CD4-positive, alpha-beta T cell (primary cell): ENCODE measurements around the gene CDT1. TPM values are rescaled to one million over a fixed set of nuclear protein-coding genes. Genes with fewer than 3 reads are reported as not detected.

Source experiments
- ATAC-seq: fragments of 200-7000 bp; cut with Tn5 transposase; one replicate; pipeline ENCODE4 v1.10.0; 2022; ENCODE audit warnings: mild to moderate bottlenecking; ENCODE audit not compliant: poor library complexity
- CTCF ChIA-PET: fragments of 350-600 bp; sonication (Branson Sonifier 250); formaldehyde crosslinking; loops from one replicate; lab custom pipeline; 2021; ENCODE audit warnings: antibody characterized with exemption, inconsistent platforms; lab: Charles Lee
- POLR2A ChIA-PET: fragments of 350-600 bp; sonication (Branson Sonifier 250); formaldehyde crosslinking; loops from one replicate; lab custom pipeline; 2021; ENCODE audit warnings: antibody characterized with exemption, inconsistent platforms; lab: Charles Lee
- DNase-seq, 14 experiments: peaks; one replicate each; pipeline ENCODE4 v3.0.0-alpha.2; 2013 to 2020; ENCODE audit warnings: mixed read lengths in 2 of 14
- H3K27ac ChIP-seq, 2 donors: one replicate each; pipeline versions ENCODE4 v1.5.1 to v1.7.0; 2013; ENCODE audit warnings: low read length in 2 of 2, low read depth in 1 of 2, mild to moderate bottlenecking in 1 of 2
- H3K27me3 ChIP-seq, 2 experiments: 1 replicate in 1 of 2; 2 replicates in 1 of 2; pipeline versions ENCODE4 v1.6.1 to v1.7.0; 2013; ENCODE audit warnings: low read length in 2 of 2, control low read depth in 1 of 2, mild to moderate bottlenecking in 1 of 2, moderate library complexity in 1 of 2; ENCODE audit not compliant: insufficient read depth in 2 of 2, control insufficient read depth in 1 of 2
- H3K36me3 ChIP-seq: one replicate; pipeline ENCODE4 v1.6.1; 2013; ENCODE audit warnings: low read length, control low read depth; ENCODE audit not compliant: insufficient read depth
- H3K4me1 ChIP-seq: one replicate; pipeline ENCODE4 v1.6.1; 2013; ENCODE audit warnings: low read length, control low read depth; ENCODE audit not compliant: insufficient read depth
- H3K4me3 ChIP-seq: one replicate; pipeline ENCODE4 v1.5.1; 2013; ENCODE audit warnings: mild to moderate bottlenecking, low read length, moderate library complexity
- H3K9me3 ChIP-seq, 2 experiments: 1 replicate in 1 of 2; 2 replicates in 1 of 2; pipeline versions ENCODE4 v1.6.1 to v1.7.0; 2013; ENCODE audit warnings: low read length in 2 of 2, mild to moderate bottlenecking in 2 of 2, control low read depth in 1 of 2, moderate library complexity in 1 of 2; ENCODE audit not compliant: control insufficient read depth in 1 of 2, insufficient read depth in 1 of 2
- H3K27ac Mint-ChIP-seq: one replicate; pipeline ENCODE4 v1.8.0; 2020; ENCODE audit warnings: mixed read lengths
- H3K27me3 Mint-ChIP-seq: one replicate; pipeline ENCODE4 v1.8.0; 2021; ENCODE audit warnings: mixed read lengths
- H3K36me3 Mint-ChIP-seq: one replicate; pipeline ENCODE4 v1.8.0; 2021; ENCODE audit warnings: low read depth, mixed read lengths
- H3K4me1 Mint-ChIP-seq: one replicate; pipeline ENCODE4 v1.8.0; 2021; ENCODE audit warnings: low read depth, mixed read lengths
- H3K4me3 Mint-ChIP-seq: one replicate; pipeline ENCODE4 v1.8.0; 2020; ENCODE audit warnings: mild to moderate bottlenecking, mixed read lengths
- H3K9me3 Mint-ChIP-seq: one replicate; pipeline ENCODE4 v1.8.0; 2020; ENCODE audit warnings: mixed read lengths
- CTCF ChIP-seq: fragments of 200-600 bp; IDR thresholded peaks from one replicate; pipeline ENCODE4 v1.8.0; 2022; ENCODE audit warnings: antibody characterized with exemption, mild to moderate bottlenecking
- intact Hi-C, 2 experiments: fragments of 100-400 bp; cut with DNase I in 1 of 2; cut with micrococcal nuclease in 1 of 2; formaldehyde crosslinking; loops; one replicate each; pipeline versions ENCODE4 v1.15.1 to v1.9.0; 2023 to 2025; cut with DNase I, micrococcal nuclease
- total RNA-seq, 174 experiments: library from RNA in 2 of 174; stranded (reverse) in 2 of 174; gene quantifications; one replicate each; pipeline ENCODE4 v1.2.3 and lab custom pipeline; 2021 to 2026

CDT1 gene
- total RNA-seq, 2 experiments from 2014 or later: 0.47 to 1.0 TPM

GRCh38 chr16:88824256-88825077 lies 20.9 kb downstream of the CDT1 start:
- Mint-ChIP-seq H3K4me3 (no peak overlapping the region), H3K9me3 (no peaks in the 10 kb centered on the region), H3K27me3 (no peaks in the 10 kb centered on the region), H3K27ac (no peak overlapping the region), H3K36me3 (peaks cover 6% of the 10 kb centered on the region), H3K4me1 (no peaks in the 10 kb centered on the region)
- intact Hi-C loops: no loop called here
- no peaks in the 10 kb centered on the region for H3K9me3 ChIP-seq
- no peak overlapping the region for H3K4me3 ChIP-seq
- ATAC-seq (no peak), DNase-seq (no peak)
- no peaks in the 10 kb centered on the region for H3K27me3 ChIP-seq
- POLR2A ChIA-PET: no interaction called here
- no peaks in the 10 kb centered on the region for H3K4me1 ChIP-seq
- H3K27ac ChIP-seq: no peak overlapping the region
- H3K36me3 ChIP-seq: peaks cover 28% of the 10 kb centered on the region
- TF ChIP-seq CTCF: no peak
- CTCF ChIA-PET: no interaction called here

- ChIA-PET CTCF (no interaction called here), POLR2A (no interaction called here)
- Histone ChIP-seq H3K36me3 (peaks cover 28% of the 10 kb centered on the region), H3K9me3 (no peaks in the 10 kb centered on the region), H3K27ac (no peak overlapping the region), H3K4me3 (no peak overlapping the region), H3K27me3 (no peaks in the 10 kb centered on the region), H3K4me1 (no peaks in the 10 kb centered on the region)
- Mint-ChIP-seq H3K9me3 (no peaks in the 10 kb centered on the region), H3K36me3 (peaks cover 6% of the 10 kb centered on the region), H3K4me3 (no peak overlapping the region), H3K27me3 (no peaks in the 10 kb centered on the region), H3K4me1 (no peaks in the 10 kb centered on the region), H3K27ac (no peak overlapping the region)
- ATAC-seq (no peak), DNase-seq (no peak)
- TF ChIP-seq CTCF: no peak
- intact Hi-C loops: no loop called here
Measured at GRCh38 chr16:88825146-88825545, 21.6 kb downstream of the CDT1 start.

GRCh38 chr16:88826070-88826840 lies 22.7 kb downstream of the CDT1 start:
- Histone ChIP-seq H3K4me3 (no peak overlapping the region), H3K36me3 (peaks cover 23% of the 10 kb centered on the region), H3K4me1 (no peaks in the 10 kb centered on the region), H3K27me3 (no peaks in the 10 kb centered on the region), H3K9me3 (no peaks in the 10 kb centered on the region), H3K27ac (no peak overlapping the region)
- H3K27me3 Mint-ChIP-seq: no peaks in the 10 kb centered on the region
- no peak for ATAC-seq
- intact Hi-C loops: no loop called here
- H3K36me3 Mint-ChIP-seq: peaks cover 6% of the 10 kb centered on the region
- POLR2A ChIA-PET: no interaction called here
- H3K4me1 Mint-ChIP-seq: no peaks in the 10 kb centered on the region
- CTCF ChIA-PET: no interaction called here
- H3K4me3 Mint-ChIP-seq: no peak overlapping the region
- no peak for DNase-seq
- H3K27ac Mint-ChIP-seq: no peak overlapping the region
- H3K9me3 Mint-ChIP-seq: no peaks in the 10 kb centered on the region
- no peak for TF ChIP-seq CTCF
